Measurements from ENCODE around the gene DRD4.

The DRD4 gene

DNA sequence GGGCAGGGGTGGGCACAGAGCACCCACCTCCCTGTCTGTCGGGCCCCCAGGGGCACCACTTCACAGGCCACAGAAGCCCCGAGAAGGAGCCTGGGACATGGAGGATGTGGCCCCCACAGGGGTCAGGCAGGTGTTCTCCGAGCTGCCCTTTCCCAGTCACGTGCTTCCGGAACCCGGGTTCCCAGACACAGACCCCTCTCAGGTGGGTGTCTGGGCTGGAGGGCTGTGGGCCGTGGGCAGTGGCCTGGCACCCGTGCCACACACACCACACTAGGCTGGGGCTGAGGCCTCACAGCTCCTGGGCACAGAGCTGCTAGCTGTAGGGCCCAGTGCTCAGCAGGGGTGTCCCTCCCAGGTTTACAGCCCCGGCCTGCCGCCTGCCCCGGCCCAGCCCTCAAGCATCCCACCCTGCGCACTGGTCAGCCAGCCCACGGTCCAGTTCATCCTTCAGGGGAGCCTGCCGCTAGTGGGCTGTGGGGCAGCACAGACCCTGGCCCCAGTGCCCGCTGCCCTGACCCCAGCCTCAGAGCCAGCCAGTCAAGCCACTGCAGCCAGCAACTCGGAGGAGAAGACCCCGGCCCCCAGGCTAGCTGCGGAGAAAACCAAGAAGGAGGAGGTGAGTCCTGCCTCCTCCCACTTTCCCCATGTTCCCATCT, 26.8 kb upstream of the DRD4 start:
- DNase-seq, result no peak

DNA sequence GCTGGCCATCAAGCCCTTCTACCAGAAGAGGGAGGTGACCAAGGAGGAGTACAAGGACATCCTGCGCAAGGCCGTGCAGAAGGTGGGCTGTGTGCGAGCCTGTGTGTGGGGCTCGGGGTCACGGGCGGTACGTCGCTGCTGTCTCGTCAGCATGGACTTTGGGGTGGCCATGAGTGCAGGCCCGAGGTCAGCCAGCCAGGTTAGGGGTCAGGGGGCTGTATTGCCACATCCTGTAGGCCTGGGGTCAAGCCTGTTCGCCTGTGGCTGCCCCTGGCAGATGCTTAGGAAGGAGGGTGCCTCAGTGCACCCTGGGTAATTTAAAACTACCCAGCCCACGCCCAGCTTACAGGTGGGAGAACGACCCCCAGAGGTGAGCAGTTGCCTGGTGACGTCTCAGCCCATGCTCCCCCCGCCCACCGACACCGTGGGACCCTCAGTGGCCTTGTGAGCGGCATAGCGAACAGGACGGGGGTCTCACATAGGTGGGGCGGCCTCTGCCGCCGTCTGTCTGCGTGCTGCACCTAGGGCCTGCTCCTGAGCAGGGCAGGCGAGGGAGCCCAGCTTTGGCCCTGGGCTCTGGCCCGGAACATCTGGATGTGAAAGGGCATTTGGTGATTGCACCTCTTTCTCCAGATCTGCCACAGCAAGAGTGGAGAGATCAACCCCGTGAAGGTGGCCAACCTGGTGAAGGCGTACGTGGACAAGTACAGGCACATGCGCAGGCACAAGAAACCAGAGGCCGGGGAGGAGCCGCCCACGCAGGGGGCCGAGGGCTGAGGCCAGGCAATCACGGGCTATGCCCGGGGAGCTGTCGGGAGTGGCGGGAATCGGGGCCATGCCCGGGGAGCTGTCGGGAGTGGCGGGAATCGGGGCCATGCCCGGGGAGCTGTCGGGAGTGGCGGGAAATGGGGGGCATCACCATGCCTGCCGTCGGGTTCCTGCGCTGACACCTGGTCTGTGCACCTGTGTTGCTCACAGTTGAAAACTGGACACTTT, 25.8 kb upstream of the DRD4 start:
- no peak for DNase-seq

DNA sequence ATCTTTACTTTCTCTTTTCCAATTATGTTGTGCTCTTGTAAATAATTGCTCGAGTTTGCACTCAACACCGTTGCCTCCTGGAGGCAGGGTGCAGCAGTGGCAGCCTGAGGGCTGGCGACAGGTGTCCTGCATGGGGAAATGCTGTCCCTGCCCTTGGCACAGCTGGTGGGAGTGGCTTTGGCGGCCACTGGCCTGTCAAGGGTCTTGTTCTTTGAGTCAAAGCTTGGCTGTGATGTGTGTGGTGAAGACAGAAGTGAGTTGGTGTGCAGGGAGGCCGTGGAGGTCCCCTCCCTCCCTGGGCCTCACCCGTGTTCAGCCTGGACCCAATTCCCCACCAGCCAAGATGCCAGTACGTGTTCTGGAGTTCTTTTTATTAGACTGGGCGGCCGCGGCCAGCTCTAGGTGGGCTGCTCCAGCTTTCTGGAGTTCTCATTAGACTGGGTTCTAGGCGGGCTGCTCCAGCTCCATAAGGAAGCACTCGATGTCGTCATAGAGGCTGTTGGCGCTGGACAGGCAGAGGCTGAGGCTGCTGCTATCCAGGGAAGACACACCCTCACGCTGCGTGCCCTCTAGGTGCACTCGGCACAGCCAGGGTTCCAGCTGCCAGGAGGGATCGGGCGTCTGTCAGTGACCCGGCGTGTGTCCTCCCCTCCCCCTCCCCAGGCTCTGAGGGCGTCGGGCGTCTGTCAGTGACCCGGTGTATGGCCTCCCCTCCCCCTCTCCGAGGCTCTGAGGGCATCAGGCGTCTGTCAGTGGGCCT, 24.7 kb upstream of the DRD4 start:
- no peak for DNase-seq

DNA sequence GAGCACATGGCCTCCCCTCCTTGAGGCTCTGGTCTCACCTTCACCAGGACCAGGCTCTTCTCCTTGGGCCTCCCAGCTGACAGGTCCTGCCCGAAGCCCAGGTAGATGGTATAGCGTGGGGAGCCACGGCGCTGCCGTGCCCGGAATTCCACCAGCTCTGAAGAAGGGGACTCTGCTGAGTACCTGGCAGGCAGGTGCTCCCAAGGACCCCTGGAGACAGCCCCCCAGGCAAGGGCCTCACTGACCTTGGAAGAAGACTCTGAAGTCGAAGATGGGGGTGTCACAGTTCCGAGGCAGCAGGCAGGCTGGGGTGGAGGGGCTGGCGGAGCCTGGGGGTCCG, 24.1 kb upstream of the DRD4 start:
- no peak for DNase-seq

DNA sequence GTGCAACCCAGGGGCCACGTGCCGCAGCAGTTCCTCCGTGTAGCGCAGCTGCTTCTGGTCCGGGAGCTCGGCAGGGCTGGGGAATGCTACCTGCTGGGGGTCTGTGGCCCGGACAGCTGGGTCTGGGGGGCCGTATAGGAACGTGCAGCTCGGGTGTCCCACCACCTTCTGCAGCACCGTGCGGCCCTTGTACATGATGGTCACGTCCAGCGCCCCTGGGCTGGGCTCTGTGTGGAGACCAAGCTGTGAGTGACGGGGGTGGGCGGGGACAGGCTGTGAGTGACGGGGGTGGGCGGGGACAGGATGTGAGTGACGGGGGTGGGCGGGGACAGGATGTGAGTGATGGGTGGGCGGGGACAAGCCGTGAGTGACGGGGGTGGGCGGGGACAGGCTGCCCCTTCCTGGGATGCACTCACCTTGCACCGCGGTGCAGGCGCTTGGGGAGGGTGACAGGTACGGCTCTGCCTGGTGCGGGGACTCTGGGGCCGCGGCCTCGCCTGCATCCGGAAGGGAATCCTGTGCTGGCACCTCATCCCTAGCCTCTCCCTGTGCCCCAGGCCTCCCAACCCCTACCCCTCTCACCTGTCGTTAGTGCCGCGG, 23.6 kb upstream of the DRD4 start:
- peak in 15 of 56 donors; percentile 15 to 51 (median 31) for DNase-seq

DNA sequence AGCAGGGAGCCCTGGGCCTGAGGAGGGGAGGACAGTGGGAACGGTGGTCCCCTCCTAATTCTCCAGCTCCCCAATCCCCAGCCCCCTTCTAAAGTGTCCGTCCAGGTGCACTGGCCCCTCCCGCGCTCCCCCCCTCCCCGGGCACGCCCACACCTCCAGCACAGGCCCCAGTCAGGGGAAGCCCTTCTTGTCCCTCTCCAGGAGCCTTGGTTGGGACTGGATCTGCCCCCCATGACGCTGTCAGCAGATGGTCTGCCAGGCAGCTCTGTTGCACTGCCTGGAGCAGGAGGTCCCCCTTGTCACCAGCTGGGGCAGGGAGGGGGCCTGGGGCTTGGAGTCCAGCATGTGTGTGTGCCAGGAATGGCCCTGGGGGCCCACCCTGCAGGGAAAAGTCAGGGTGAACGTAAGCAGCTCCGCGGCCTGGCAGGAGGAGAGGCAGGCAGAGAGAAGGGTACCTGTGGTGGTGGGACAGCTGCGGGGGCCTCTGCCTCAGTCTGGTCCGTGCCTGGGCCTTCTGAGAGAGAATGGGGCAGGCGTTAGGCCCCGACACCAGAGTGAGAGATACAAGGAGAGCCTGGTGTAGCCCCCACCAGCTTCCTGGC, 22.9 kb upstream of the DRD4 start:
- no peak for DNase-seq

DNA sequence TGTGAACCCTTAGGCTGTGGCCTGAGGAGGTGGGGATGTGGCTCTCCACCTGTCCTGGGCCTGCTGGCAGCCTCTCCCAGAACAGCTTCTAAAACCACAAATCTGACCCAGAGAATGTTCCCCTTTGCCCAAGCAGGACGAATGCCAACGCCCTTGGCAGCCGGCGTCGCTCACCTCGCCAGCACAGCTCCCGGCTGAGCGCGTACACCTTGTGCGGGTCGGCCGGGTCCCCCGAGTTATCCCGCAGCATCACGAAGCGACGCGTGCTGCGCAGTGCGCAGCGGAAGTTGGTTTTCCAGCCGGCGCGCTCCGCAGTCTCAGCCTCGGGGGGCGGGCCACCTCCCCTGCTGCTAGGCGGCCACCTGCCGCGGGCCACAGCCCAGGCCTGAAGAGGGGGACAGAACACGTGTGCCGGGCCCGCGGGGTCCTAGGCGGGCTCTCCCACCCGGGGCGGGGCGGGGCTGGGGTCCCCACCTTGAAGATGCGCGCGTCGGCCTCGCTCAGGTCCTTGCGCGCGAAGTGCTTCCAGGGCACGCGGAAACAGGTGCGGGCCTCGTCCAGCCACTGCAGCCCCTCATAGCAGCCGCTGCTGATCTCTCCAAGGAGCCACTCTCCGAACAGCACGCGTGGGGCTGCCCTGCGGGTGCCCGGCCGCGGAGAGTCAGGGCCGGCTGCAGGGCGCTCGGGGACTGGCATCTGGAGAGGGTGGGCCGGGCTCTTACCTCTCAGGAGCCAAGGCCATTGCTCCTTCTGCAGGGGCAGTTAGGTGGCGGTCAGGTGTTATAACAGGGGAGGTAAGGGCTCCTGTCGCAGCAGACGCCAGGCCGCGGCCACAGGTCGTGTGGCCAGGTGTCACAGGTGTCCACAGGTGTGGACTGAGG, 22.2 kb upstream of the DRD4 start:
- peak in 1 of 56 donors; percentile 12 for DNase-seq

DNA sequence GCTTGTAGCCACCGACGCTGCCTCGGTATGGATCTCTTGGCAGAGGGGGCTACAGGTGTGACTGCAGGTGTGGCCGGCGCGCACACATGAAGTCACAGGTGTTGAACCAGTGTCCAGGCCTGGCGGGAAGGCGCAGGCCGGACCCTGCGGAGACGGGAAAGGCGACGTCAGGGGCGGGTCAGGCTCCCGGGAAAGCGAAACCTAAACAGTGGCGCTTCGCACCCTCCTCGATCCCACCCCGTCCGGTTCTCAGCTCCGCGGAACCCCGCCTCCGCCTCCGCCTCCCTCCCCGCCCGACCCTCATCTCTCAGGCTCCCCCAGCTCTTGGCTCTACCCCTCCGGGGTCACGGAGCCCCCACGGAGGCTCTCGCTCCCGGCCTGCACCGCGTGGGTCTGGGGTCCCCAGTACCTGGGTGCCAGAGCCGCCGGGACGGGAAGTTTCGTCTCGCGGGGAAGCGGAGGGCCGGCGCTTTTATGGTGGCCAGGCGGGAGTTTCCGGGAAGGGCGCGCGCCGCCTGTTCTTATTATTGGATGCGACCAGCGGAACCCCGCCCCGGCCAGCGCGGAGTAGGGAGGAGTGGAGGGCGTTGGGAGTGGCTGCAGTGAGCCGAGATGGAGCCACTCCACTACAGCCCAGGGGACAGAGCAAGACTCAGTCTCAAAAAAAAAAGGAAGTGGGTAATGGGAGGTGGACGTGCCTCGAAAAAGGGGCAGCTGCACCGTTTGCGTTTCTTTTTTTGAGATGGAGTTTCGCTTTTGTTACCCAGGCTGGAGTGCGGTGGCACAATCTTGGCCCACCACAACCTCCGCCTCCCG, 21.4 kb upstream of the DRD4 start, which contains the start of gene IRF7:
Gene IRF7 (minus strand): TSS at position 447 of the 816 bp plus-strand sequence. CDS start 586 bp downstream, outside the sequence.
- DNase-seq, result peak; percentile 21 to 89 (median 72)

DNA sequence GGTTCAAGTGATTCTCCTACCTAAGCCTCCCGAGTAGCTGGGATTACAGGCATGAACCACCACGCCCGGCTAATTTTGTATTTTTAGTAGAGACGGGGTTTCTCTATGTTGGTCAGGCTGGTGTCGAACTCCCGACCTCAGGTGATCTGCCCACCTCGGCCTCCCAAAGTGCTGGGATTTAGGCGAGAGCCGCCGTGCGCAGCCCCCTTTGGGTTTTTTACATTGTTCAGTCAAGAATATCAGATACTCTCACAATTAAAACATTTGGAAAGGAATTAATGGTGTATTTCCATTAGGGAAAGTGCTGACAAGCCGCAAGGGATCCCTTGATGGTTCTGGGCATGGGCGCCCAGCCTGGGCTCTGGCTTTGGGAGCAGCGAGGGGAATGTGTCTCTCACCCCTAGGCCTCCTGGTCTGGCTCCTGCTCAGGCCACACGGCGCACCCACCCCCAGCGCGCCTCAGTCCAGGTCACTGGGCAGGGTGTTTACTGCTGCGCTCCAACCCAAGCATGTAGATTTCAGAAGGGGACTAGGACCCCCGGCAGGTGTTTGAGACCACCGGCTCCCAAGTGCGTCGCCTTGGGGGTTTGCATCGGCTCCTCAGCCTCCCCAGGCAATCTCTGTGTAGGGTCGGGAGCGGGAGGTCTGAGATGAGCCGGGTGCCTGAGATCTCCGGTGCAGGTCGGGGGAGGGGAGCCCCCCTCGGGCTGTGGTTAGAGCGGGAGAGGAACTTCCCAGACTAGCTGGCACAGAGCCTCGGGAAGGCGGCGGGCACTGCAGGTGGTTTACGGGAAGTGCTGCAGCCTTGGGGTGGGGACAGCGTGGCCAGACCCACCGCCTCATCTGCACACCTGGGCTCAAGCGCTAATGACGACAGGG, 20.5 kb upstream of the DRD4 start:
- DNase-seq, result no peak

DNA sequence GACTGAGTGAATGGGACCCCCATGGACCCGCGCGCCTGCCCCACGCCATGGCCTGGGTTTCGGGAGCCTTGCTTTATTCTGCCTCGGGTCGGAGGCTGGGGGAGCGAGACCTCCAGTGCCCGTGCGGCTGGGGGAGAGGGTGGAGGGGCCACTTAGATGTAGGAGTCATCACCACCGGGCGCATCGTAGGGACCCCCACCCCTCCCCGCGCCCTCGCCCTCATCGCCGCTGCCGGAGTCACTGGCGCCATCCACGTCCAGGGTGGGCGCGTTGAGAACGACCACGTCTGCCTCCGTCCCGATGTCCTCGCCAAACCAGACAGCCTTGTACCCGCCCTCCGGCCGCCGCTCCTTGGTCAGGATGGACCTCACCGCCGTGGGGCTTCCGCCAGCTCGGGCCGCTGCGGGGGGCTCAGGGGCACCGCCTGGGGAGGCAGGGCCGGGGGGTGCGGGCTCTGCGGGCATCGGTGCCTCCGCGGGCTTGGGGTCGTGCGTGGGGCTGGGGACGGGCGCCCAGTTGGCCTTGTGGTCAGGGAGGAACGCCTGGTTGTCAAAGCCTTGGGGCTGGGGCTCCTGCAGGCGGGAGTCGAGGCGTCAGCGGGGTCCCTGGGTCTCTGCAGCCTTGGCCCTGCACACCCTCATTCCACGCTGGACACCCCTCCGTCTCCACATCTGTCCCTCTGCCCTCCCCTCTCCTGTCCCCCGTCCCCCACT, 19.7 kb upstream of the DRD4 start:
- no peak for DNase-seq

DNA sequence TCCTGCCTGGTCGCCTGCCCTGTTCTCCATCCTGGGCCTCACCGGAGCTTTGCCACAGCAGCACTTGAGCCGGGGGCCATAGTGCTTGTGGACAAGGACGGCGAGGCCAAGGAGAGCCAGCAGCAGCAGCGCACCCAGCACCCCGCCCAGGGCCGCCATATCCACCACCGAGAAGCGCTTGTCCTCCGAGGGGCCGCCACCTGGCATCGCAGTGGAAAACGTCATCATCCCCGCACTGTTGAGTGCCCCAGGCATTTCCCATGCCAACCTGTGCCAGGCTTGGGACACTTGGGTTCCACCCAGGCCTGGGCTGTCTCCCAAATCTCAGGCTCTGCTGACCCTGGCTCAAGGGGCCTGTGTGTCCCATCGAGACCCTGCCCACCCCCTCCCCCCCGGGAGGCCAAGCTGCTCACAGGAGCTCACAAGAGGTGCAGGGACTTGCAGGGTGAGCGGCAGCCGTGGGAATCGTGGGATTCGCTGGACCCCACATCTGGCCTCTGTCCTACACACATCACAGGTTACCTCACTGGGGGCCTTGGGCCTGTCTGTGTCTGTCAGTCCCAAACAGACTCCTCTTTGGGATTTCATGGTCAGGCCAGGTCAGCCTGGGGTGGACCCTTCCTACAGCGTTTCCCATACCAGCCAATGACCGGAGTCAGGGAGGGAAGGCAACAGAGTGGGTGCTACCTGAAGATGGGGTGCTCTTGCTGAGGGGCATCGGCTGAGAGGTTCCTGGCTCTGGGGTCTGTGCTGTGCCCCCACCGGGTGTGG, 19.0 kb upstream of the DRD4 start:
- DNase-seq, result no peak

DNA sequence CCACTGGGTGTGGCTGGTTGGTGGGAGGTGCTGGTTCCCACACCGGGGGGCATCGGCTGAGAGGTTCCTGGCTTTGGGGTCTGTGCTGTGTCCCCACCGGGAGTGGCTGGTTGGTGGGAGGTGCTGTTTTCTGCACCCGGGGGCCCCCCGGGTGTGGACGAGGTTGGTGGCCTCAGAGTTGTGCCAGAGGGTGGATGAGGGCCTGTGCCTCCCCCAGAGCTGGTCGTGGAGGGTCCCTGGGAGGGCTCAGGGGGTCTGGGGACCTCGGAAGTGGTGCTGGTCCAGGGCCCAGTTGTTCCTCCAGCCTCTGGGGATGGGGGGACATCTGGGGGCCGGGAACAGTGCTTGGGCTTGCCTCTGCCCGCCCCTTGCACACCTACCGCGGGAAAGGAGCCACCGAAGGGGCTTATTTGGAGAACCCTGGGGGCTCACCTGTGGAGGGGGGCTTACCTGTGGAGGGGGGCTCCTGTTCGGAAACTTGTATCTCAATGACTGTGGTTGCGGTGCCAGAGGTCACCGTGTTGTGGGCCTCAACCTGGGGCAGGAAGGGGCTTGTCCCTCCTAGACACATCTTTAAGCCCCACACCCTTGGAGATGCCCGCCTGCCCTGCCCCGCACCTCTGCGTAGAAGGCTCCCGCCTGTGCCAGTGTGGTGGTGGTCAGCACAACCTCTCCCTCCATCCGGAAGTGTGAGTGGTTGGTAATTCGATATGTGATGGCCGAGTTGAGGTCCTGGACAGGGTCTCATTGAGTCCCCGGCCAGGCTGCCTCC, 18.0 kb upstream of the DRD4 start:
- DNase-seq, result no peak

DNA sequence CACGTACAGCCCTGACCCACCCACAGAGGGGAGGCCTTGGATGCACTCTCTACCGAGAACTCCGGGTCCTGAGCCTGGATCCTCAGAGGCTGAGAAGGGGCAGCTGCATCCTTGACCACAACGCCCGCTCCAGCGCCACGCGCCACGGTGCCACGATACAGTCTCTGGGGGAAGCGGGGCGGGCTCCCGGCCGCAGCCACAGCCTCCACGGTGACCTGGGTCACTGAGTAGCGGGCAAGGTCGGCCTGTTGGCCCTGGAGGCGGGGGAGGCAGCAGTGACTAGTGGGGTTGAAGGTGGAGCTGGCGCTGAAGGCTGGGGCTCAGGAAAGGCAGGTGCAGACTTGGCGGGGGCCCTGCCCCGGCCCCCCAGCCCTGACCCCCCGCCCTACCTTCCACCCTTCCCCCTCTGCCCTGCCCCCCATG, 17.4 kb upstream of the DRD4 start:
- DNase-seq, result no peak

DNA sequence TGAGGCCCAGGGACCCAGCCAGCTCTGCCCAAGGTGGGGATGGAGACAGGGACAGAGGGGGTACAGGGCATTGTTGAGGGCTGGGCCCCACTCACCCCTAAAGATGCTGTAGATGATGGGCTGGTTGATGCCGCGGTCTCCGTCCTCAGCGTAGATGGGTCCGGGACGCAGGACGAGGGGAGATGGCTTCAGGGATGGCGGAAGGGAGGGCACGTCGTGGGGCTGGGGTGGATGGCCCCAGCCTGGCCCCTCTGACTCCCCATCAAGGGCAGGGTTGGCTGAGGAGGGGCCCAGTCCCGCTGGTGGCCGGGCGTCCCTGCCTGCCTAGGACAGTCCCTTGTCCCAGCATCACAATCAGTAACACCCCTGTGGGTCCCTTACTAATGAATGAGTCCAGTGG, 16.9 kb upstream of the DRD4 start:
- no peak for DNase-seq

DNA sequence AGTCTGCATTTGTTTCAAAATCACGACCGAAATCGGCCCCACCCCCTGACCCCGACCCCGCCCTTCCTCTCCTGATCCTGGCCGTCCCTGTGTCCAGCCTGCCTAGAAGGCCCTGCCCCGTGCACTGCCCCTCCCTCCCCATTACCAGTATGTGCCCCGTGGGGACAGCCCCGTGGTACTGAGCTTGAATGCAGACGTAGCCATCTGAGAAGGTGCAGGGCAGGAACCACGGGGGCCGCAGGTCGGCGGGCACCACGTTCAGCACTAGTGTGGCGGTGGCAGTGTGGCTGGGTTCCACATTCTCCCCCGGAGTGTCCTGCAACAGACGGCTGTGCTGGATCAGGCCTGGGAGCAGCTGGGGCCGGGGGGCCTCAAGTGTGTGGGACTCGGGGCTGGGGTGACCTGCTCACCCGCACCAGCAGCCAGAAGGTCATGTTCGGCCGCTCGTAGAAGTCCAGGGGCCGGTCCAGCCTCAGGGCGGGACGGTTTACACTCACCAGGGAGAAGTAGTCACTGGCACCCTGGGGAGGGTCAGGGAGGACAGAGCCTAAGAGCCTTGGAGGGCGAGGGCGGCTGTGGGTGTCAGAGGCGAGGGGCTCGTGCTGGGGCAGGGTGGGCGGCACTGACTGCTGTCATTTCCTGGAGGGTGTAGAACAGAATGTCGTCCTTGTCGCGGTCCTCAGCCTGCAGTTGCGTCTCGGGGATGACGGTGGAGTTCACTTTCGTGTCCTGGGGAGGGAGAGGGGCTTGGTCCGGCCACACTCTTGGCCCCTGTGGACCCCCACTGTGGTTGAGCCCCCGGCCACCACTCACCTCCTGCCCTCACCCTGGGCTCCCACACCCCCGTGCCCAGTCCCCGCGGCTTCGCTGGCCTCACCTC, 15.9 kb upstream of the DRD4 start:
- no peak for DNase-seq
